Measurements from ENCODE around the gene STIM1.
A peak's percentile ranks its signal among the peaks of the same experiment; 100 is the strongest.

STIM1 gene

DNA sequence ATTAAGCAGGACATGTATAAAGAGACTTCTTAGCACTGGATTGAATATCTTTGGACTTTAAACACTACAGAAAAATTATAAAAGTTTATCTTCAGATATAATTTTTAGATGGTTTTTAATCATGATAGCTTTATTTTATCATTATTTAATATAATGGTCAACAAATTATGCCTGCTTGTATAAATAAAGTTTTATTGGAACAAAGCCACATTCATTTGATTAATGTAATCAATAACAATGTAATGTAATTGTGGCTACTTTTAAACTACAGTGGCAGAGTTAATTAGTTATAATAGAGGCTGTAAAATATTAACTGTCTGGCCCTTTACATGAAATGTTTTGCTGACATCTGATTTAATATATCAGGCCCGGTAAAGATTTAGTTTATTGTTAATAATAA is 70.0 kb downstream of the STIM1 start:
- DNase-seq, result no peak

GRCh38 chr11:3926458-3927095 is 71.1 kb downstream of the STIM1 start:
- DNase-seq, result no peak

- no peak for DNase-seq
Measured at GRCh38 chr11:3927129-3927796, 71.8 kb downstream of the STIM1 start.

- no peak for DNase-seq
Measured at GRCh38 chr11:3929232-3929631, 73.8 kb downstream of the STIM1 start.

GRCh38 chr11:3929649-3930048 is 74.2 kb downstream of the STIM1 start:
- no peak for DNase-seq

- DNase-seq, result no peak
Measured at GRCh38 chr11:3932698-3933097, 77.2 kb downstream of the STIM1 start.

DNA sequence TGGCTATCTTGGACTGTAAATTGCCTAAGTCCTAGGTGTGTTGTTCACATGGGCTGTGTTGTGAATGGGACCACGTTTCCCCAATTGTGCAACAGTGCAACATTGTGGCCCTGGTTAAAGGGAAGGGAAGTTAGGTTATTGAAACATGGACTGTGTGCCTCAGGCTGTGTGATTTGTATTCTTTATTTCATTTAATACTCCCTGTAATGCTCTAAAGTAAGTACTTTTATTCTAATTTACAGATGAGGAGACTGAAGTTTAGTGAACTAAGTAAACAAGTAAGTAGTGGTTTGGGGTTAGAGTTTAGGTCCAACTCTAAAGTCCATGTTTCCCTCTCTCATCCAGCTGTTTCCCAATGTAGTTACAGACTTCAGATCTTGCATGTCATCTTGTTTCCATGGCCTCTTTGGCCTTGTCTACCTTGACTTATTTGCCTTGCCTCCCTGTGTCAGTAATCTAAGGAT is 77.7 kb downstream of the STIM1 start:
- no peak for DNase-seq

DNA sequence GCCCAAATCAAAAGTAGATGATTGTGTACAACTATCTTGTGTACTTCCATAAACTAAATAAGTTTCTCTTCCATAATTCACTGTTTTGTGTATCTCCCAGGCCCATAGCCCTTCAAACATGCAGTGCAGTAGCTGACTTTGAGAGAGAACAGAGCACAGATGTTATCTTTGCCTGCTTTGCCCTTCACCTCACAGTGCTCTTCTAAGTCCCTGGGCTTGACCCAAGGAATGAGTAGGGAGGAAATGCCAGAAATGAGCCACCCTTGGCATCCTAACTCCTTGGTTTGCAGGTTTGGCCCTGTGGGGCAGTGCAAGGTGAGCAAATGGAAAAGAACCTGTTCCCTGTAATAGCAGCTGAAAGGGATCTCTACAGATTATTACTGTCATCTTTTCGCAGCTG is 79.2 kb downstream of the STIM1 start:
- no peak for DNase-seq

- no peak for DNase-seq
Measured at GRCh38 chr11:3936517-3936916, 81.1 kb downstream of the STIM1 start.

- peak in 1 of 2 donors; percentile 26 for DNase-seq
Measured at GRCh38 chr11:3939211-3939610, 83.7 kb downstream of the STIM1 start.

GRCh38 chr11:3939651-3940190 is 84.3 kb downstream of the STIM1 start:
- no peak for DNase-seq

- no peak for DNase-seq
Measured at GRCh38 chr11:3942160-3942955, 86.9 kb downstream of the STIM1 start.

DNA sequence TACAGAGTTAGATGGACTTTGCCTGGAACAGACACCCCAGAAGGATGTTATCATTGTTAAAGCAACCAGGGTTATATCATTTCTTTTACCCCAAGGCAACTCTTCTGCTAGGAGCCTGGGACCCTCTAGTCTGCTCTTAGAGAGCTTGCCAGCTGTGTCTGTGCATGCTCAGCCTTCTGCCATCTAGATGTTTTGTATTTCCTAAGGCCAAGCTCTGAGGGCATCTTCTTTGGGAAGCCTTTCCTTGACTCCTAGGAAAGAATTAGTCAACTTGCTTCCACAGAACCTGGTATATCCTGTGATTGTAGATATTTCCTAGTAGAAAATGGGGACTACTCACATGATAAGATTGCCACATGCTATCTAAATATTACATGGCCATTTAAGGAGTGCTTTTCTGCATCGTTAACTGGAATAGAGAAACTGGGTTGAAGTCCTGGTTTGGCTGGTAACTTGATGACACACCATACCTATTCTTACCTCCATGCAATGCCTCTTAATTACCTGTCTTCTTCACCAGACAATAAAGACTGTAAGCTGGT is 87.6 kb downstream of the STIM1 start:
- DNase-seq, result peak in 1 of 2 donors; percentile 45

GRCh38 chr11:3944198-3944597 is 88.7 kb downstream of the STIM1 start:
- no peak for DNase-seq

- no peak for DNase-seq
Measured at GRCh38 chr11:3946455-3947017, 91.1 kb downstream of the STIM1 start.

- no peak for DNase-seq
Measured at GRCh38 chr11:3947061-3947460, 91.6 kb downstream of the STIM1 start.

DNA sequence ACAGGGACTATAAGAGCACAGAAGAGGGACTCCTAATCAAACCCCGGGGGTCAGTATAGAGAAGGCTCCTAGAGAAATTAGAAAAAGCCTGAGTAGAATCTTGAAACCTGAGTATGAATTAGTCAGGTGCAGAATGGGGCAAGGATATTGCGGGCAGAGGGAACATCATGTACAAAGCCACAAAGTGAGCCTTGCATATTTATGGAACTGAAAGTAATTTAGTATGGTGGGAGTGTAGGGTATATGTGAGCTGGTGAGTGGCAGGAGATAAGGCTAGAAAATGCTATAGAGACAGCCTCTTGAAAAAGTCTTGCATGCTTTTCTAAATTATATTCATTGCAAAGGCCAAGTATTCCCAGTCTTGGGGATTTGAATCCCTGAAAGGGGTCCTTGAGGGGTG is 93.7 kb downstream of the STIM1 start:
- peak in 1 of 2 donors; percentile 23 for DNase-seq

DNA sequence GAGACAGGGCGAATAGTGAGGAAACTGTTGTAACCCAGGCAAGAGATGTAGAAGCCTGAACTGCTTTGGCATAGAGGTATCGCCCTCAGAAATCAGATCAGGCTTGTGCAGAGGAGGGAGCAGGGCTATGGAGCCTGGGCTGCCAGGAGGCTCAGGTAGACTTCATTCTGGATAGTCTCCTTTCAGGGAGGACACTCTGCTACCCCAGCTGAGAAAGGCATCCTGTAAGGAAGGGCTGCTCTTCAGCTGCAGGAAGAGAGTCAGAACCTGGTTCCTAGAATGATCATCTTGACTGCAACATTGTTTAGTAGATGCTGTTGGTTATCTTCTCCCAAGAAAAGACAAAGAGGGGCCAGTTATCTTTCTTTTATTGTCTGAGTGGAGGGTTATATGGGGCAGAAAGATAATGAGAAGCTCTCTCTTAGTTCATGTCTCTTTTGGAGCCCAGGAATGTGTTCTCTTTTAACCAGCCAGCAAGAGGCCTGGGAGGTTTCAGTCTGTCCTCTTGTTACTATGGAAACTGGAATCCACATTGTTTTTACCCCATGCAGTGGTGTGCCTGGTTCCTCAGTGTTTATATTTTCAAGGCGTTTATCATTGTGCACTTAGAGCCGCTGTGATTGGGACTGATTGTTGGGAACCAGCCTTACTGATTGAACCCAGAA is 95.7 kb downstream of the STIM1 start:
- DNase-seq, result no peak

- DNase-seq, result no peak
Measured at GRCh38 chr11:3952715-3953114, 97.3 kb downstream of the STIM1 start.

DNA sequence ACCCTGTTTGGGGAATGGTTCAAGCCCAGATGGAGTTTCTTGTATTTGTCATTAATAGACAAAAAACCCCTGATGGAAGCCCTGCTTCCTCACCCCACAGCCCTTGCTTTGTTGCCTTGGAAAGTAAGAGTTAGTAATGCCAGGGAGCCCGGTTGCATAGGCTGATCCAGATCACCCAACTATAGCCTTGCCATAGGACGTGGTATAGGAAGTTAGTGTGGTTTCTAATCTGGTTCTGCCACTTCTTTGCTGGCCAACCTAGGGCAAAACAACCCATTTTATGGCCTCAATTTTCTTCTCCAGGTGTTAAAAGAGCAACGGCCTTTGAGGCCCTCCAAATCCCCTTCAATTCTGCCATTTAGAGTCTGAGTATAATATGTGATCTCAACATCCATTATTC is 97.9 kb downstream of the STIM1 start:
- no peak for DNase-seq

DNA sequence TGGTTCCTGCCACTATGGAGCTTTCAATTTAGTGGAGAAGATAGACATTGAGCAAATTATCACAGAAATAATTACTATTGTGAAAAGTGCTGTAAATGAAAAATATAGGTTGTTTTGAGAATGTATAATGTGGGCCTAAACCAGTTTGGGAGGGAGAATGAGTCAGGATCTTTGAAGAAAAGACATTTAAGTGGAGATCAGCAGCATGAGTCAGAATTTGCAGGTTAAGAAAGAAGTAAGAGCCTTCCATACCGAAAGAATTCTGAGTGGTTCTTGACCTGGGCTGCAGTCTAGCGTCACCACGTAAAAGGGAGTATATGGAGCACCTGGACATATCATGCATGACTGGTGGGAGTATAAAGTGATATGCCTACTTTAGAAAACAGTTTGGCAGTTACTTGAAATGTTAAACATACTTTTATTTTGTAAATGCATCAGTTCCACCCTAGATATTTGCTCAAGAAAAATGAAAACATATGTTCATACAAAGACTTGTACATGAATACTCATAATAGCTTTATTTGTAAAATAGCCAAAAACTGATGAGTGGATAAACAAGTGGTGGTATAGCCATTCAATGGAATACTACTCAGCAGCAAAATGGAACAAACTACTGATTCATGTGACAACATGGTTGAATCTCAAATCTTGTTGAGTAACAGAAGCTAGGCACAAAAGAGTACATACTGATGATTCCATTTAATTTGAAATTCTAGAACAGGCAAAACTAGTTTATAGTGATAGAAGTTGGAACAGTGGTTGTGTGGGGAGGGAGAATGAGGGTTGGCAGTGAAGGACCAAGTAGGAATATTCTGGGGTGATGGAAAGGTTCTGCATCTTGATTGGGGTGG is 99.2 kb downstream of the STIM1 start:
- no peak for DNase-seq

DNA sequence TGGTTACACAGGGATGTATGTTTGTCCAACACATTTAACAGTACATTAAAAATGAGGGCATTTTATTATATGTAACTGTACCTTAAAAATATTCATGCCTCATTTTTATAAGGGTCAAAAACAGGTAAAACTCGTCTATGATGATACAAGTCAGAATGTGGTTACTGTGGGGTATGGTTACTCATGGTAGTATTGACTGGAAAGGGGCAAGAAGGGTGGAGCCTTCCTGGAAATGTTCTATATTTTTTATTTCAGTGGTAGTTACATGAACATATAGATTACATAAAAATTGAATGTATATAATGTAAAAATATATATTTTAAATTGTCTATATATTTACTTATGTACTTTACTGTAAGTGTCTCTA is 99.8 kb downstream of the STIM1 start:
- no peak for DNase-seq

All from inflammatory macrophage treated with lipopolysaccharide for 1 hour (primary cell).